ENCODE measurements around the gene GNA14.

GRCh38 chr9:77663754-77664153, 15.6 kb upstream of the GNA14 start:
- TF ChIP-seq CTCF (conservative IDR thresholded peaks at IDR 0.05; ENCODE audit: low read length) (no peak), EZH2phosphoT487 (IDR thresholded peaks at IDR 0.05; ENCODE audit: borderline replicate concordance, low read depth, low read length) (no peak)

Measured in OCI-LY7 (cell line).